Uterus (tissue), 4 donors: ENCODE measurements around the gene CHID1. TPM values are rescaled to one million over a fixed set of nuclear protein-coding genes. Genes with fewer than 3 reads are reported as not detected.
A peak's percentile ranks its signal among the peaks of the same experiment; 100 is the strongest.

Experiments used
- DNase-seq, 2 donors: peaks; one replicate each; pipeline ENCODE4 v3.0.0-alpha.2; 2019 to 2020
- H3K27ac ChIP-seq, 2 donors: fragments of 200-600 bp; sonication (generic); 1 replicate in 1 of 2; 2 replicates in 1 of 2; pipeline ENCODE4 v1.5.1; 2016 to 2018
- H3K27me3 ChIP-seq, 2 donors: fragments of 200-600 bp; sonication (generic); one replicate each; pipeline ENCODE4 v1.5.1; 2018 to 2019; ENCODE audit warnings: control low read depth in 1 of 2
- H3K36me3 ChIP-seq, 2 donors: fragments of 200-600 bp; sonication (generic); one replicate each; pipeline ENCODE4 v1.5.1; 2019; ENCODE audit warnings: control low read depth in 1 of 2
- H3K4me1 ChIP-seq, 2 donors: fragments of 200-600 bp; sonication (generic); one replicate each; pipeline ENCODE4 v1.5.1; 2018 to 2019; ENCODE audit warnings: control low read depth in 1 of 2
- H3K4me3 ChIP-seq, 2 donors: fragments of 200-600 bp; sonication (generic); 1 replicate in 1 of 2; 2 replicates in 1 of 2; pipeline ENCODE4 v1.5.1; 2018 to 2019; ENCODE audit warnings: mild to moderate bottlenecking in 1 of 2
- H3K9me3 ChIP-seq, 2 donors: fragments of 200-600 bp; sonication (generic); one replicate each; pipeline ENCODE4 v1.5.1; 2019; ENCODE audit warnings: control low read depth in 1 of 2
- POLR2A ChIP-seq, 2 donors: fragments of 450-650 bp; IDR thresholded peaks; one replicate each; pipeline ENCODE4 v1.6.1; 2016; ENCODE audit warnings: antibody characterized with exemption in 2 of 2, mild to moderate bottlenecking in 1 of 2, moderate library complexity in 1 of 2
- intact Hi-C: fragments of 100-400 bp; cut with DNase I; formaldehyde crosslinking; loops from one replicate; pipeline ENCODE4 v1.15.1; 2023; ENCODE audit warnings: low total_unique reads
- total RNA-seq, 4 donors: library from RNA; depleted of rRNA in 3 of 4; stranded (reverse); fragments of >200 nt in 3 of 4; gene quantifications; one replicate each; pipeline versions ENCODE4 v1.1.0 to v1.2.4, GENCODE V29; 2014 to 2023
- TF ChIP-seq, protein P1 (sequence below), 4 experiments: fragments of 200-600 bp in 2 of 4; fragments of 450-650 bp in 2 of 4; sonication (generic) in 2 of 4; IDR thresholded peaks; one replicate each; pipeline ENCODE4 v1.5.1; 2016 to 2019; ENCODE audit warnings: antibody characterized with exemption in 4 of 4, mild to moderate bottlenecking in 2 of 4, moderate library complexity in 1 of 4
- donor health status: DM: yes; HTN: yes; CAD: no.

Gene CHID1
- total RNA-seq = 10 to 100 TPM; 20.3 to 57.9 (median 48.4) TPM

GRCh38 chr11:910589-911030 is at the start of gene CHID1:
TSS of gene CHID1 (minus strand) at chr11:910810. CDS start at chr11:904816, 5,994 bp downstream.
- H3K4me3 ChIP-seq = peak within 1 kb of the TSS; percentile 63 to 85
- peak; percentile 75 to 91 for DNase-seq
- intact Hi-C loops = no loop called here

GRCh38 chr11:959608-960007 is 49.0 kb upstream of the CHID1 start:
- Histone ChIP-seq H3K4me3 (no peak overlapping the region), H3K4me1 (peaks cover 0 to 5% of the 10 kb centered on the region in 2 donors), H3K27me3 (no peaks in the 10 kb centered on the region), H3K9me3 (no peaks in the 10 kb centered on the region), H3K36me3 (no peaks in the 10 kb centered on the region), H3K27ac (no peak overlapping the region)
- no peak for DNase-seq
- TF ChIP-seq, protein P1, sequence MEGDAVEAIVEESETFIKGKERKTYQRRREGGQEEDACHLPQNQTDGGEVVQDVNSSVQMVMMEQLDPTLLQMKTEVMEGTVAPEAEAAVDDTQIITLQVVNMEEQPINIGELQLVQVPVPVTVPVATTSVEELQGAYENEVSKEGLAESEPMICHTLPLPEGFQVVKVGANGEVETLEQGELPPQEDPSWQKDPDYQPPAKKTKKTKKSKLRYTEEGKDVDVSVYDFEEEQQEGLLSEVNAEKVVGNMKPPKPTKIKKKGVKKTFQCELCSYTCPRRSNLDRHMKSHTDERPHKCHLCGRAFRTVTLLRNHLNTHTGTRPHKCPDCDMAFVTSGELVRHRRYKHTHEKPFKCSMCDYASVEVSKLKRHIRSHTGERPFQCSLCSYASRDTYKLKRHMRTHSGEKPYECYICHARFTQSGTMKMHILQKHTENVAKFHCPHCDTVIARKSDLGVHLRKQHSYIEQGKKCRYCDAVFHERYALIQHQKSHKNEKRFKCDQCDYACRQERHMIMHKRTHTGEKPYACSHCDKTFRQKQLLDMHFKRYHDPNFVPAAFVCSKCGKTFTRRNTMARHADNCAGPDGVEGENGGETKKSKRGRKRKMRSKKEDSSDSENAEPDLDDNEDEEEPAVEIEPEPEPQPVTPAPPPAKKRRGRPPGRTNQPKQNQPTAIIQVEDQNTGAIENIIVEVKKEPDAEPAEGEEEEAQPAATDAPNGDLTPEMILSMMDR (IDR thresholded peaks at IDR 0.05) = no peak
- TF ChIP-seq POLR2A (IDR thresholded peaks at IDR 0.05) = no peak
- intact Hi-C loops = no loop called here

More at GRCh38 chr11:910589-911030, at the start of gene CHID1:
- Histone ChIP-seq H3K27me3 (no peaks in the 10 kb centered on the region), H3K27ac (peak within 1 kb of the TSS; percentile 83 to 90), H3K4me1 (peaks cover 0 to 5% of the 10 kb centered on the region in 2 donors), H3K36me3 (no peaks in the 10 kb centered on the region), H3K9me3 (no peaks in the 10 kb centered on the region)
- no peak for TF ChIP-seq POLR2A (IDR thresholded peaks at IDR 0.05)
- TF ChIP-seq, protein P1 (IDR thresholded peaks at IDR 0.05) = peak in 1 of 4 experiments; percentile 26

DNA sequence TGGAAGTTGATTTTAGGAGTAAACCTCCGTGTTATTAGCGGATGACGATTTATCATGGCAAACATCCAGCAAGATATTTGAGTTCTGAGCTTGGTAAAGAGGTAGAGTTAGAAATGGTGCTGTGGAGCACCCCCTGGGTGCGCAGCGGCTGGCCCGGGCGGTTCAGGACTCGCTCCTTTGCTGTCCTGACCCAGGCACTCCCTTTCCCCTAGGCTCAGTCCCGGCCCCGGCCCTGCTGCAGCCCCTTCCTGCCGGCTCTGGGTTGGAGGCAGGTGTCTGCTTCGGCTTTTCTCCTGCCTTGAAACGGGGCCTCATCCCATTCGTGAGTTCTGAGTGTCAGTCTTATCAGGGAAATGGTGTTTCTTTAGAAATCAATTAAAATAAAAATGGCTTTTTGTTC is 48.4 kb upstream of the CHID1 start:
- Histone ChIP-seq H3K27me3 (no peaks in the 10 kb centered on the region), H3K4me1 (peaks cover 0 to 5% of the 10 kb centered on the region in 2 donors), H3K27ac (no peak overlapping the region), H3K9me3 (no peaks in the 10 kb centered on the region), H3K36me3 (no peaks in the 10 kb centered on the region), H3K4me3 (no peak overlapping the region)
- TF ChIP-seq POLR2A (IDR thresholded peaks at IDR 0.05) = no peak
- TF ChIP-seq, protein P1 (IDR thresholded peaks at IDR 0.05) = no peak
- no peak for DNase-seq
- intact Hi-C loops = no loop called here

GRCh38 chr11:958101-958500 is 47.5 kb upstream of the CHID1 start:
- H3K4me1 ChIP-seq = peaks cover 0 to 5% of the 10 kb centered on the region in 2 donors
- intact Hi-C loops = no loop called here
- H3K27me3 ChIP-seq = no peaks in the 10 kb centered on the region
- no peak overlapping the region for H3K4me3 ChIP-seq
- TF ChIP-seq POLR2A (IDR thresholded peaks at IDR 0.05) = no peak
- TF ChIP-seq, protein P1 (IDR thresholded peaks at IDR 0.05) = no peak
- no peak overlapping the region for H3K27ac ChIP-seq
- H3K9me3 ChIP-seq = no peaks in the 10 kb centered on the region
- no peak for DNase-seq
- no peaks in the 10 kb centered on the region for H3K36me3 ChIP-seq

DNA sequence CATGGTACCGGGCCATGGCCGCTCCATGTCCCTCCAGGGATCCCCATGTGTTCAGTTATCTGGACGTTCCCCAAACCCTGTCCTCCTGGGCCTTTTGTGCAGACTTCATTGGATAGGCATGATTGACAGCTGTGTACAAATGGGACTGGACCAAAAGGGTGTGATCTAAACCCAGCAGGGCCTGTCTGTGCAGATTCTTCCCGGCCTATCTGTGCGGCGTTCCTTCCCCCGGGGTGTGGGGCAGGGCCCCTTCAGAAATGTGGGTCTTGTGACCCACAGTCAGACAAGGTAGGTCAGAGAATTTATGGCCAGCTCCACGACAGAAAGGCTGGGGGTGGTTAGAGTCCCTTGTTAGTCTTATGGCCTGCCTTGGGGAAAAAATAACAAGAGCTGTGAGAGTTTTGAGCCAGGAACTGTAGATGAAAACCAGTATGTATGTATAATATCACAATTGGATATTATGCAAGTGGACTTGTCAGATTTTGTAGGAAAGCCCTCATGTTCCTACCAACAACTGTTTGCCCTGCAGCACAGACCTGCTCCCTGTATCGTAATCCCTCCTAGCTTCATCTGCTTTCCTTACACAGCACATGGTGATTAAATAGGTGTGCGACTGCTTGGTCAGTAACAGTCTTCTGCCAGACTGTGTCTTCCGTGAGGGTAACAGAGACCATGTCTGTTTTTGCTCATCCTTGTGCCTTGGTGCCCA is 46.8 kb upstream of the CHID1 start:
- intact Hi-C loops = no loop called here
- DNase-seq = no peak
- Histone ChIP-seq H3K4me3 (no peak overlapping the region), H3K4me1 (peaks cover 0 to 5% of the 10 kb centered on the region in 2 donors), H3K36me3 (no peaks in the 10 kb centered on the region), H3K9me3 (no peaks in the 10 kb centered on the region), H3K27me3 (no peaks in the 10 kb centered on the region), H3K27ac (no peak overlapping the region)
- no peak for TF ChIP-seq POLR2A (IDR thresholded peaks at IDR 0.05)
- TF ChIP-seq, protein P1 (IDR thresholded peaks at IDR 0.05) = no peak
